HepG2 (cell line): ENCODE data around the gene TMEM117.

Experiments used
- KAT8 ChIP-seq: IDR thresholded peaks from 2 replicates; pipeline ENCODE4 v1.6.1; 2016; ENCODE audit warnings: missing genetic modification reagents, missing compliant biosample characterization
- MXI1 ChIP-seq: IDR thresholded peaks from 3 replicates; pipeline ENCODE4 v1.6.1; 2012; ENCODE audit warnings: low read depth, low read length, inconsistent platforms, borderline replicate concordance
- POLR2A ChIP-seq, 2 experiments: IDR thresholded peaks; 2 replicates each; pipeline ENCODE4 v1.6.1; 2011; ENCODE audit warnings: low read depth in 2 of 2, low read length in 2 of 2, mild to moderate bottlenecking in 1 of 2, moderate library complexity in 1 of 2; ENCODE audit not compliant: insufficient read depth in 1 of 2
- SMARCC2 ChIP-seq: fragments of 450-650 bp; IDR thresholded peaks from 2 replicates; pipeline ENCODE4 v1.6.1; 2017; ENCODE audit warnings: antibody characterized with exemption, mild to moderate bottlenecking
- SMYD3 ChIP-seq: sonication (generic); formaldehyde crosslinking; IDR thresholded peaks from 2 replicates; pipeline ENCODE4 v1.8.1; 2023; ENCODE audit warnings: mild to moderate bottlenecking, missing genetic modification reagents
- TCF7L2 ChIP-seq: IDR thresholded peaks from 2 replicates; pipeline ENCODE4 v1.6.1; 2011; ENCODE audit warnings: mild to moderate bottlenecking, low read depth, low read length, moderate library complexity
- YY1 ChIP-seq: IDR thresholded peaks from 2 replicates; pipeline ENCODE4 v1.6.1; 2011; ENCODE audit warnings: low read length, low read depth, moderate library complexity, mild to moderate bottlenecking; ENCODE audit not compliant: insufficient read depth, insufficient replicate concordance
- ZNF703 ChIP-seq: sonication (generic); formaldehyde crosslinking; IDR thresholded peaks from 2 replicates; pipeline ENCODE4 v1.5.1; 2020; ENCODE audit warnings: missing genetic modification reagents, mild to moderate bottlenecking, moderate library complexity, borderline replicate concordance
- ZNF761 ChIP-seq: sonication (generic); formaldehyde crosslinking; conservative IDR thresholded peaks from 2 replicates; pipeline ENCODE4 v1.4.0; 2020; ENCODE audit warnings: mild to moderate bottlenecking, missing genetic modification reagents
- ZSCAN31 ChIP-seq: sonication (generic); formaldehyde crosslinking; IDR thresholded peaks from 2 replicates; pipeline ENCODE4 v1.5.0; 2020; ENCODE audit warnings: low read depth, mild to moderate bottlenecking, missing genetic modification reagents
- TF ChIP-seq, protein P1 (sequence below): sonication (generic); formaldehyde crosslinking; IDR thresholded peaks from 2 replicates; pipeline ENCODE4 v1.4.0; 2020; ENCODE audit warnings: missing genetic modification reagents
- TF ChIP-seq, protein P2 (sequence below): sonication (generic); formaldehyde crosslinking; IDR thresholded peaks from one replicate; pipeline ENCODE4 v1.5.1; 2020; ENCODE audit warnings: mild to moderate bottlenecking, missing genetic modification reagents; ENCODE audit errors: not compliant biosample characterization
- TF ChIP-seq, protein P3 (sequence below): sonication (generic); formaldehyde crosslinking; IDR thresholded peaks from 2 replicates; pipeline ENCODE4 v1.5.0; 2020; ENCODE audit warnings: missing genetic modification reagents, mild to moderate bottlenecking, borderline replicate concordance
- TF ChIP-seq, protein P4 (sequence below): sonication (generic); formaldehyde crosslinking; IDR thresholded peaks from 2 replicates; pipeline ENCODE4 v1.5.0; 2020; ENCODE audit warnings: mild to moderate bottlenecking, missing genetic modification reagents, moderate library complexity

DNA sequence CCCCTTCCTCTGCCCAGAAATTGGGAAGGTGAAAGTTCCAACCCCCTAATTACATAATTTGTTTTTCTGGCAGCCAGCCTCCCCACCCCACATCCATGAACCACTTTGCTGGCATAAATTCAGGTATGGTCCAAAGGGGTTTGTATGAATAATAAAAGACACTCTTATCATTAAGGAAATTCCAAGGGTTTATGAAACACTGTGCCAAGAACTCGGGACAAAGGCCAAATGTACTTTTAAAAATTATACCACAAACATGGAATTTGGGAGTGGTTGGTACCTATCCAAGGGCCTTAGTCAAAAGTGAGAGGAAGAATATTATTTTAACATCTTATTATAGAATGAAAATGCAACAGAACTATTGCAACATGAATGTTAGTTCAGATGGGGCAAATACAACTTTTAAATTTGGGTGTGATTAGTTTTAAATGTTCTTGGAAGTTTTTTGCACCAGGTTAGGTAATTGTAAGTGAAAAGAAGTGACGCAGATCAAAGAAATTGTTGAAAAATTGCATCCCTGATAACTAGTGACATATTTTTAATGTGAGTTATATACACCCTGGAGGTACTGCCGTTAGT, 217.8 kb downstream of the TMEM117 start:
- TF ChIP-seq, protein P1, sequence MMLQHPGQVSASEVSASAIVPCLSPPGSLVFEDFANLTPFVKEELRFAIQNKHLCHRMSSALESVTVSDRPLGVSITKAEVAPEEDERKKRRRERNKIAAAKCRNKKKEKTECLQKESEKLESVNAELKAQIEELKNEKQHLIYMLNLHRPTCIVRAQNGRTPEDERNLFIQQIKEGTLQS, result no peak
- no peak for TF ChIP-seq YY1
- TF ChIP-seq SMARCC2, result no peak
- TF ChIP-seq TCF7L2, result no peak
- TF ChIP-seq POLR2A (IDR thresholded peaks at IDR 0.05; ENCODE audit: insufficient read depth in 1 of 2, low read depth in 2 of 2, low read length in 2 of 2), result no peak
- TF ChIP-seq, protein P2, sequence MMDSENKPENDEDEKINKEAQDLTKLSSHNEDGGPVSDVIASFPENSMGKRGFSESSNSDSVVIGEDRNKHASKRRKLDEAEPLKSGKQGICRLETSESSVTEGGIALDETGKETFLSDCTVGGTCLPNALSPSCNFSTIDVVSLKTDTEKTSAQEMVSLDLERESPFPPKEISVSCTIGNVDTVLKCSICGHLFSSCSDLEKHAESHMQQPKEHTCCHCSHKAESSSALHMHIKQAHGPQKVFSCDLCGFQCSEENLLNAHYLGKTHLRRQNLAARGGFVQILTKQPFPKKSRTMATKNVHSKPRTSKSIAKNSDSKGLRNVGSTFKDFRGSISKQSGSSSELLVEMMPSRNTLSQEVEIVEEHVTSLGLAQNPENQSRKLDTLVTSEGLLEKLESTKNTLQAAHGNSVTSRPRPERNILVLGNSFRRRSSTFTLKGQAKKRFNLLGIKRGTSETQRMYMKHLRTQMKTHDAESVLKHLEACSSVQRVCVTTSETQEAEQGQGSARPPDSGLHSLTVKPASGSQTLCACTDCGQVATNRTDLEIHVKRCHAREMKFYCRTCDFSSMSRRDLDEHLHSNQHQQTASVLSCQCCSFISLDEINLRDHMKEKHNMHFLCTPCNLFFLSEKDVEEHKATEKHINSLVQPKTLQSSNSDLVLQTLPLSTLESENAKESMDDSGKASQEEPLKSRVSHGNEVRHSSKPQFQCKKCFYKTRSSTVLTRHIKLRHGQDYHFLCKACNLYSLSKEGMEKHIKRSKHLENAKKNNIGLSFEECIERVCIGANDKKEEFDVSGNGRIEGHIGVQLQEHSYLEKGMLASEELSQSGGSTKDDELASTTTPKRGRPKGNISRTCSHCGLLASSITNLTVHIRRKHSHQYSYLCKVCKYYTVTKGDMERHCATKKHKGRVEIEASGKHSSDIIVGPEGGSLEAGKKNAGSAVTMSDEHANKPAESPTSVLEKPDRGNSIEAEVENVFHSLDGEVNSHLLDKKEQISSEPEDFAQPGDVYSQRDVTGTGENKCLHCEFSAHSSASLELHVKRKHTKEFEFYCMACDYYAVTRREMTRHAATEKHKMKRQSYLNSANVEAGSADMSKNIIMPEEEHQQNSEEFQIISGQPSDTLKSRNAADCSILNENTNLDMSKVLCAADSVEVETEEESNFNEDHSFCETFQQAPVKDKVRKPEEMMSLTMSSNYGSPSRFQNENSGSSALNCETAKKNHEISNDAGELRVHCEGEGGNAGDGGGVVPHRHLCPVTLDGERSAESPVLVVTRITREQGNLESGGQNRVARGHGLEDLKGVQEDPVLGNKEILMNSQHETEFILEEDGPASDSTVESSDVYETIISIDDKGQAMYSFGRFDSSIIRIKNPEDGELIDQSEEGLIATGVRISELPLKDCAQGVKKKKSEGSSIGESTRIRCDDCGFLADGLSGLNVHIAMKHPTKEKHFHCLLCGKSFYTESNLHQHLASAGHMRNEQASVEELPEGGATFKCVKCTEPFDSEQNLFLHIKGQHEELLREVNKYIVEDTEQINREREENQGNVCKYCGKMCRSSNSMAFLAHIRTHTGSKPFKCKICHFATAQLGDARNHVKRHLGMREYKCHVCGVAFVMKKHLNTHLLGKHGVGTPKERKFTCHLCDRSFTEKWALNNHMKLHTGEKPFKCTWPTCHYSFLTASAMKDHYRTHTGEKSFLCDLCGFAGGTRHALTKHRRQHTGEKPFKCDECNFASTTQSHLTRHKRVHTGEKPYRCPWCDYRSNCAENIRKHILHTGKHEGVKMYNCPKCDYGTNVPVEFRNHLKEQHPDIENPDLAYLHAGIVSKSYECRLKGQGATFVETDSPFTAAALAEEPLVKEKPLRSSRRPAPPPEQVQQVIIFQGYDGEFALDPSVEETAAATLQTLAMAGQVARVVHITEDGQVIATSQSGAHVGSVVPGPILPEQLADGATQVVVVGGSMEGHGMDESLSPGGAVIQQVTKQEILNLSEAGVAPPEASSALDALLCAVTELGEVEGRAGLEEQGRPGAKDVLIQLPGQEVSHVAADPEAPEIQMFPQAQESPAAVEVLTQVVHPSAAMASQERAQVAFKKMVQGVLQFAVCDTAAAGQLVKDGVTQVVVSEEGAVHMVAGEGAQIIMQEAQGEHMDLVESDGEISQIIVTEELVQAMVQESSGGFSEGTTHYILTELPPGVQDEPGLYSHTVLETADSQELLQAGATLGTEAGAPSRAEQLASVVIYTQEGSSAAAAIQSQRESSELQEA (CRISPR knock-in tag), result no peak
- no peak for TF ChIP-seq ZNF703 (CRISPR knock-in tag)
- TF ChIP-seq, protein P3, sequence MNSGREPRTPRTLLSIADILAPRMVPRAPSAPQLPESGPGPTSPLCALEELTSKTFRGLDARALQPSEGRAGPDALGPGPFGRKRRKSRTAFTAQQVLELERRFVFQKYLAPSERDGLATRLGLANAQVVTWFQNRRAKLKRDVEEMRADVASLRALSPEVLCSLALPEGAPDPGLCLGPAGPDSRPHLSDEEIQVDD (CRISPR knock-in tag), result no peak
- no peak for TF ChIP-seq ZNF761 (CRISPR knock-in tag)
- no peak for TF ChIP-seq MXI1
- TF ChIP-seq SMYD3, result no peak
- TF ChIP-seq, protein P4, sequence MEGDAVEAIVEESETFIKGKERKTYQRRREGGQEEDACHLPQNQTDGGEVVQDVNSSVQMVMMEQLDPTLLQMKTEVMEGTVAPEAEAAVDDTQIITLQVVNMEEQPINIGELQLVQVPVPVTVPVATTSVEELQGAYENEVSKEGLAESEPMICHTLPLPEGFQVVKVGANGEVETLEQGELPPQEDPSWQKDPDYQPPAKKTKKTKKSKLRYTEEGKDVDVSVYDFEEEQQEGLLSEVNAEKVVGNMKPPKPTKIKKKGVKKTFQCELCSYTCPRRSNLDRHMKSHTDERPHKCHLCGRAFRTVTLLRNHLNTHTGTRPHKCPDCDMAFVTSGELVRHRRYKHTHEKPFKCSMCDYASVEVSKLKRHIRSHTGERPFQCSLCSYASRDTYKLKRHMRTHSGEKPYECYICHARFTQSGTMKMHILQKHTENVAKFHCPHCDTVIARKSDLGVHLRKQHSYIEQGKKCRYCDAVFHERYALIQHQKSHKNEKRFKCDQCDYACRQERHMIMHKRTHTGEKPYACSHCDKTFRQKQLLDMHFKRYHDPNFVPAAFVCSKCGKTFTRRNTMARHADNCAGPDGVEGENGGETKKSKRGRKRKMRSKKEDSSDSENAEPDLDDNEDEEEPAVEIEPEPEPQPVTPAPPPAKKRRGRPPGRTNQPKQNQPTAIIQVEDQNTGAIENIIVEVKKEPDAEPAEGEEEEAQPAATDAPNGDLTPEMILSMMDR, result no peak
- no peak for TF ChIP-seq KAT8 (CRISPR knock-in tag)
- TF ChIP-seq ZSCAN31 (CRISPR knock-in tag), result no peak
